ENCODE results near the gene INPP4B. TPM values are rescaled to one million over a fixed set of nuclear protein-coding genes. Genes with fewer than 3 reads are reported as not detected.

The INPP4B gene
- polyA plus RNA-seq, 5 donors, result 5.5 to 15.7 (median 11.7) TPM

DNA sequence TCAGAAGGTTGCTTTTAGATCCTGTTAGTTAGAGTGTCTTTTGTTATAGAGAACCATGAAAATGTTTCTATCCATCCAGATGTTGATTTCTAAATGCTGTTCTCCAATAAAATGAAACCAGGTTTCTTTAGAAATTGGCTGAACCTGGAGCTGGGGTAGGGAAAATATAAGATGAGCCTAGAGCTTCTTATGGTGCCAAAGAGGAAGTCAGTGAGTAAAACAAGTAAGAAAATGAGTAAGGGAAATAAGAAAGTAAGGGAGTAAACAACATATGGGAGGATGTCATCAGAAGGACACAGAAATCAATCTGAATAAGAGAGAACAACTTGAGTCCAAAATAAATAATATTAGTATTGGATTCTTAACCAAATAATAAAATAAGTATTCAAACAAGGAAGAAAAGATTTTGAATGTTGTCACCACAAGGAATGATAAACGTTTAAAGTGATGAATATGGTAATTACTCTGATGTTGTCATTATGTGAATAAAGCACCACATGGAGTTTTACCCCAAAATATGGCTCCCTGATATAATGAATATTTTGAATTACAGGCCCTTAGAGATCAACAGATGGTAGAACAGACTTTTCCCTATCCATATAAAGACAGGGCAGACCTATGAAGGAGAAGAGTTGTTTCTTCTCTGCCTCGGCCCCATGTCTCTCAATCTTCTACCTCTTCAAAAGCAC lies 703.6 kb downstream of the INPP4B start:
- no peak for DNase-seq

DNA sequence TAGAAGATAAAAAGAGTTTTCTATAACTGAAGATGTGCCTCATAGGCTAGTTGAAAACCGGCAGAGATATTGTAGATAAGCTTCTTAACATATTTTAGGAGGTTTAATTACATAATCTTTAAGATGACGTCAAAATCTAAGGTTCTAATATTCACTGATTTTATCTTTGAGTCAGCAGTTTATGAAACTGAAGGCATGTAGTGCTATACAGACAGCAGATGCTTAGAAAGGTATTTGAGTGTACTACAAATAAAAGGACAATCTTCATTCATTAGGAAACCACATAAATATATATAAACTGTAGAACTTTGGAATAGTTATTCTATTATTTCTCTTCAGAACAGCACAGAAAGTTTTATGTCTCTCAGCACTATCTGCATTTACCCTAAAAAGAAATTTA lies 704.9 kb downstream of the INPP4B start:
- no peak for DNase-seq

DNA sequence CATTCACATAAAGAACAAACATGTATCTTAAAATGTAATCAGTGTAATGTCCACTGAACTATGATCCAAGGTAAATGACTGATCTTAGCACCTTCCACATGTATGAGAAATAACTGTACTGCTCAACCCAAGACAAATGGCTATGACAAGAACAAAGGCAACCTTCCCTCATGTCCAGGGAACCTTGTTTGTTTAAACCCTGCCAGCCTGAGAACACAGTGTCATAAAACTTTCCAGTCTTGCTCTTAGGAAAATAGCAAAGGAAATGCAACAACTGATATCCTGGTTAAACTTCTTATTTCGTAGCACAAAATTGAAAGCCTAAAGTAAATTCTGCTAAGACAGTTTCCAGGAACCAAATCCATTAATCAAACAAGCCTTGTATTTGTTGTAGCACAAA lies 715.4 kb downstream of the INPP4B start:
- no peak for DNase-seq

DNA sequence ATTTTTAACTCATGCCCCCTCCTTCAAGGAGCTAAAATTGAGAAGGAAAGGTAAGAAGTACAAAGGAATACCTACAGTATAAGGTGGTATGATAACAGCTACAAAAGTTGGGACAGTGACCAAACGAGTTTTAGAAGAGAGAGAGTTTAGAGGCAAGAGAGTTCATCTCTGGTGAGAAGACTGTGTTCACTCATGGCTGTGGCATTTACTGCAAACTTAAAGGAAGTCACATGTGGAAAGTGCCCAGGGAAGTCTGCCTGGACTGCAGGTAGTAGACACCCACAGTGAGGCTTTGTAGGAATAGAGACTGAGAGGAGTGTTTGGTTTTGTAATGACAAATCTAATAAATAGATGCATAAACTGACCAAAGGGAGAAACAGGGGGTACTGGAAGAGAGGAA lies 716.2 kb downstream of the INPP4B start:
- DNase-seq, result no peak

DNA sequence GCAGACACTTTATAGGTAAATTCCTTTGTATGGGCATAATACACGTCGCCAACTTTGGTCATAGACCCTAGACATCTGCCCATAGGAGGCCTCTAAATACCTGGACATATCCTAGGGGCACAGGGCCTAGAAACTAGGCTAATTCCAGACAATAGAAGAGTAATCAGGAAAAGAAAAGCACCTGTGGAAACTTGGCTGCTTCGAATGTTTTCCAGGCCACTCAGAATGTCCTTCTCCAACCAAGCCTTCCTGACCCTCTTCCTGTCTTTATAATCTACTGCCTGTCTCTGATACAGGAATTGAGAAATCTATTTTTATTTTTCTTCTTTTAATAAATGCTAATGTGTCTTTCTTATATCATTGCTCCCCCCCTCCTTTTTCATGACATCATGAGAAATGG lies 716.6 kb downstream of the INPP4B start:
- no peak for DNase-seq

DNA sequence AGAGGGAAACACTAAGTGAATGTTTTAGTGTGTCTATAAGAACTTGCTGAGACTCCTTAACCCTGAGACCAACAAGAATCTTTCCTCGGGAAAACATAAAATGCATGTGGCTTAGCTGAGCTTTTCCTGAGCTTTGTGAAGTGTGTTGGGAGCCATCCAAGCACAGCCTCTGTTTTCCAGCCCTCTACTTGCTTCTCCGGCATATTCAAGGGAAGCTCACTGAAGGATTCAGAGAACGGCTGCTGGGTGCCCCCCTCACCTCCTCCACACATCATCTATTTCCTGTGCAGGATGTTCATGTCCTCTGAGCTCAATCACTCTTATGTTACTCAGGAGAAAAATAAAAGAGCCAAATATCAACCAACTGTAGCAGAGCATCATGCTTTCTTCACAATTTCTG lies 717.6 kb downstream of the INPP4B start:
- DNase-seq, result peak; percentile 45 to 59

DNA sequence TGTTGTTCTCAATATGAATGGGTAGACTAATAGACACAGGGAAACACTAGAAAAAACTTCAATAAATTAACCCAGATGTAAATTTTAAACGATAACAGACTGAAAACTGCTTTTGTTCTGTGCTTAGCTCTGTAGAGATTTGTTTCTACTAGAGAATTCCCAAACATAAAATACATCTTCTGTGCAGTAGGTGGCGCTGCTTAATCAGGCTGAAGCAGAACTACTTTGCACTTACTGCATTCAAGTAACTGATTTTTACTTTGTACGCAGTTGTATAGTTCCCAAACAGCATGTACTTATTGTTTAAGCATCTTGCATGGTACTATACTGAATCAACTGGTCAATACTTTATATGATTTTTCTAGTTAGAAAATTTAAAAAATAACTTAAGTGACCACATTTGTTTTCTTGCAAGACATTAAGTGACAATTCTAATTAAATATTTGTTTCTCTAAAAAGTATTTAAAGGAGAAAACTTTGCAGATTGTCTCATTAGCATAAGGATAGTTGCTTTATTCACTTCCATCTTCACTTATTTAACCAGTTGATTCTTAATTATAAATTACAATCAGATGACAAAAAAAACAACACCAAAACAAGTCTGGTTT lies 719.1 kb downstream of the INPP4B start:
- DNase-seq, result peak; percentile 43 to 69

DNA sequence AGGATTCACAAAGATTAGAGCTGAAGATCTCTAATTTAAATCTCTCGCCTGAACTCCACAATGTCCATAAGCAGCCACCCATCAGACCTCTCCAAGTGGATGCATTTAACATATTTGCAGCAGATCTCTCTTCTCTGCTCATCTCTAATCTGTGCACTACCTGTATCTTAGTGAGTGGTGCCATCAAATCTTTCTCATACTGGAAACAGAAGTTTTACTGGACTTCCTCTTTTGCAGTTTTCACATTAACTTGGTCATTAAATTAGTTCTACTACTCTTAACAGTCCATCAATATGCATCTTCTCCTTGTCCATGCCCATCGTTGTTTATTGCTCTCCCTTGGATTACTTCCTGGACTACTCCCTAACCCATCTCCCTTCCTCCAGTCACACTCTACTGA lies 721.2 kb downstream of the INPP4B start:
- no peak for DNase-seq

DNA sequence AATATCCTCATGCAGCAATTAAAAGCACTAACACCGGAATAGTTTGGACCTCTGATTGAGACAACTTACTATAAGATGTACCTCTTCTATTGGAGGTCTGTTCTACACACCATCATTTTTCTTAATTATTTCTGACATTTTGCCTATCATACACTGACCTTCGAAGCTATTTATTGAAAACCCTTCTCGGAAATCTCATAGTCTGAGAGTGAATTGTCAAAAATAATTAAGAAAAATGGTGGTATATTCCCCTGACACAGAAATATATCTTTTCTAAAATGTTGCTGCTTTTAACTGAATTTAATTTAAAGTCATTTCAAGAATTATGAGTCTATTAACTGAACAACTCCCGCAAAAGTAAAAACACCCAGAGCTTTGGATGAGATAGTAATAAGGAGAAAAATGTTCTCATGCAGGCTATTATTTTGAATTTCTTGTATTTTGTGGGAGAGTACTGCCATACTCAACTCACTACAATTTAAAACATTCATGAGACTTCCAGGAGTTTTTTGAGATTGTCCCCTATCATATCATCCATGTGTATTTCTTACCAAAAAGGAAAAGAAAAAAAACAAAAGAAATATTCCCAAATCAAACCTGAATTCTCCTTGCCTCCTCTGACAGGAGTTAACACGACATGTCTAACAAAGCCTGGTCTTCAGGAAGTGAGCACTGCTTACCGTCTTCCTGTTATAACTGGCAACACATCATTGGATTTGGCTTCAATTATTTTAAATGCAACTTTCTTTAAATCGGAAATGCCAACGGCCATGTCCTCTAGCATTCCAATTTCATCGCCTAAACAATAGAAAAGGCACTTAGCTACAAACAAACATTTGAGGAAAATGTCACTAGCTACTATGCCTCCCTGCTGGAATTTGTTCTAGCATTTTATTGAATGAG lies 724.4 kb downstream of the INPP4B start:
- no peak for DNase-seq

DNA sequence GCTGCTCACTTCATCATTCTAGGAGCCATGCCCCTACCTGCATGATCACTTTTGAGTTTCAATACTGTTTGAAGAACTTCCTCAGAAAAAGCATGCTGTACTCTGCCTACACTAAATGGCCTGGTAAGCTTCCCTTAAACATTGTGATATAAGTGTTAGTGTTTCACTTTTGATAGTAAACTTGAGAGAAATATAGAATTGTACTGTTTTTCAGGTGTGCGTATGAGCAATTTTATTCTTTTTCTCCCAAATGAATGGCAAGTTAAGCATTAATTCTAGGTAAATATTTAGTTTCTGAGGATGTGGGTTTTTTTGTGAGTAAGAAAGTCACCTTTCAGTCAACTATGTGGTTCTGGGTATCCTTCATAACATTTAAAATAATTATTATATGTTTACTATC lies 725.2 kb downstream of the INPP4B start:
- DNase-seq, result no peak

DNA sequence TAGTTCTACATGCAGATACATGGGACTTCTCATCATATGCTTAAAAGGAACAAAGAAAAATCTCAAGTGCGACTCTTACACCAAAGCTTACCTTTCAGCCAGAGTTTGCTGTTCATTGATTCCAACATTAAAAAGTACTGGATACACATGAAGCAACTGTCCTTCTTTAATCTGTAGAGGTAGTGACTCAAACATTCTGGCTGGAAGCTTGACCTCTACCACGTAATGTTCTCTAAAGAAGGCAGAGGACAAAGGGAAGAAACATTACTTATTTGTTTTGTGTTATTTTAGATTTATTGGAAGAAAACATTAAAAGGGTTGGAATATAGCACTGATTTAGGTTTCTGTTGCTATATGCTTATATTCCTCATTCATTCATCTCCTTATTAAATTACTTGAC lies 733.6 kb downstream of the INPP4B start:
- no peak for DNase-seq

DNA sequence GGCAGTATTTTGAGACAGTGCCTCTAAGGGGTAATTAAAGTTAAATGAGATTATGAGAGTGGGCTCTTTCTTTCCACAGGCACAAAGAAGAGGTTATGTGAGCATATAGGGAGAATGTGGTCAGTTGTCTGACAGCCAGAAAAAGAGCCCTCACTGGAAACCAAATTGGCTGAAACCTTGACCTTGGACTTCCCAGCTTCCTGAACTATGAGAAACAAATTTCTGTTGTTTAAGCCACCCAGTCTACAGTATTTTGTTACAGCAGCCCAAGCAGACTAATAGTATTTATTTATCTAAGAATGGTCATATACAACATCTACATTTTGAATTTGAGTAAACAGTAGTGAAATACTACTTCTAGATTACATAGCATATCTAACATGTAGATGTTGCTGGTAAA lies 736.0 kb downstream of the INPP4B start:
- DNase-seq, result no peak

DNA sequence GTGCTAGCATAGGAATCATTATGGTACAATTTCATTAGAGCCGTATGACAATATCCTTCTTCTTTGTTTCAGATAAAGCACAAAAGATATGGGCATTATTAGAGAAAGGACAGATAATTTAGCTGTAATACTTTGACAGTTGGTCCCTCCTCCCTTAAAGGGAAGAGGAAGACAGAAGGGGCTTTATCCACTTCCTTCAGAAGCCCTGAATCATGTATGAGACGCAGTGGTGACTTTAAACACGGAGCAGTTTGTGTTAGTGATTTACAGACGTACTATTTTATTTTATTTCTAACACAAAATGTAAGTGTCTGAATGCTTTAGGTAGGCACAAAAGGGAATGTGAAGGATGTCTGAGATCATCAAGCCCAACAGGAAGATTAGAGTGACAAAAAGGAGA lies 742.1 kb downstream of the INPP4B start:
- DNase-seq, result no peak

DNA sequence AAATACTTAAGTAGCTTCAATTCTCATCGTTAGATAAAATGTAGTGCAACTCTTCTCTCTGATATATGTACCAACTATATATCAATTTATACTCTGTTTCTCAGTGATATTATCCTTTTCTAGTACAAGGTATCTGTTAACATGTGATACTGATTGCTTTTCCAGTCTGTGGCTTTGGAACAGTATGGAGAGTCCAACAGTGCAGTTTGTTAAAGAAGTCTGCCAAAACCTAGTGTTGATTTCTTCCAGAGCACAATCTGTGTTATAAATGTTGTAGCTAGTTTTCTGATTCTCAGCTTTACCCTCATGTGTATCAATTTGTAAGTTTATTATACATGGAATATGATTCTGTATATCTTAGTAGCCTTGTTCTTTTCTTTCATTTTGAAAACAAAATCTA lies 744.7 kb downstream of the INPP4B start:
- DNase-seq, result no peak

DNA sequence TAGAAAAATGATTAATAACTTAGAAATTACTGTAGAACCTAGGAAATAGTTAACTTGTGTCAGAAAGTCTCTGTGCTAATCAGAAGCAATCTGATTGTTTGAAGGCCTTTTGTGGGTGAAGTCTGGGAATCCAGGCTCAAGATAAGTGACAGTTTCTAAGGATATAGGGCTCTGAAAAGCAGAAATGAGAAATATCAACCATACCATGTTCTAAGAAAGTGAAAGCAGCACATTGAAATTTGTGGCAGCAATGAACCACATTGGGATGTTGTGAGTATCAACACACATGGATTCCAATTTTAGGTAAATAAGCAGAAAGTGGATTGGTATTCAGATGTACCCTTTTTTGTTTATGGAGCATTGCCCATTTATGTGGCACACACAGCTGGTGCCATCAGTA lies 745.2 kb downstream of the INPP4B start:
- no peak for DNase-seq

DNA sequence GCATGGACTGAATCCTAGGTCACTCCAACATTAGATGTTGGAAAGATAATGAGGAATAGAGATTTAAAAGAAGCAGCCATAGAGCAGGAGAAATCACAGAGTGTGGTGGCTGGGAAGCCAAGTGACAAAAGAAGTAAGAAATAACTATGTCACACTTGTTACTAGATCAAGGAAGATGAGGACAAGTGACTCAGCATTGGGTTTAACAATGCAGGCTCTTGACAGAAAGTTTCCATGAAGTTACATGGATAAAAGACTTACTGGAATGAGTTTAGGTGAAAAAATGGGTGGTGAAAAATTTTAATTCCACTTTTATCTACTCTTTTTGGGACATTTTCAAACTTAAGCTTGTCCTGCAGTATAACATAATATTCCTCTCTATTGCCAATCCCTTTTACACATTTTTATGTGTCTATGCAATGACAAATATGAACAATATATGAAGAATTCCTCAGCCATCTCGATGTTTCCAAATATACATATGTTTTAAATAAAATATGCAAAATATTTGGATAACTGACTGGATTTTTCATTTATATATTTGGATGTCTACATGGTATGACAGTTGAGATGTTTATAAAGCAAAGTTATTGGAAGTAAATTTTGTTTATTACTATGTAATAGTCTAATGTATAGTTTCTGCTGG lies 747.1 kb downstream of the INPP4B start:
- DNase-seq, result no peak

DNA sequence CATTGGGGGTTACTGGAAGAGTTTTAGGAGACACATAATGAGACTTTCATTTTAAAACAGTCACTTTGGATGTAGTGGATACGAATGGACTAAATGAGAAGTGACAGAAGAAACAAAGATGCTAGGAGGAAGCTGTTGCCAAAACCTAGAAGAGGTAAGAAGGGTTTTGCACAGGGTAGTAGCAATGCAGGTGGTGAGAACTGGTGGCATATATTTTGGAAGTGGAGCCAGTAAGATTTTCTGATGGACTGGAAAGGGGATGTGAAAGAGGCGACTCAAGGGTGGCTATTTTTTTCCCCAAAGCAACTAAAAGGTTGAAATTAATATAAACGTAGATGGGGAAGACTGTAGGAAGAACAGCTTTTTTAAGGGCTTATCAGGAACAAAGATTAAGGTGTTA lies 747.7 kb downstream of the INPP4B start:
- no peak for DNase-seq

DNA sequence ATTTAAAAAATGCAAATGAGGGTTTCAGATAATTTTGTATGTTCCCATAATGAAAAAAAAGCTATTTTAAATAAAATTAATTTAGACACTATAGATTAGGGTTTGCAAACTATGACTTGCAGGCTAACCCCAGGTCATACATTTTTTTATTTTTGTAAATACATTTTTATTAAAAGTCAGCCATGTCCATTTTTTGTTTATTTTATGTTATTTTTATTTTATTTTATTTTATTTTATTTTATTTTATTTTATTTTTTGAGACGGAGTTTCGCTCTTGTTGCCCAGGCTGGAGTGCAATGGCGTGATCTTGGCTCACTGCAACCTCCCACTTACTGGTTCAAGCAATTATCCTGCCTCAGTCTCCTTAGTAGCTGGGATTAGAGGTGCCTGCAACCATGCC lies 749.1 kb downstream of the INPP4B start:
- no peak for DNase-seq

DNA sequence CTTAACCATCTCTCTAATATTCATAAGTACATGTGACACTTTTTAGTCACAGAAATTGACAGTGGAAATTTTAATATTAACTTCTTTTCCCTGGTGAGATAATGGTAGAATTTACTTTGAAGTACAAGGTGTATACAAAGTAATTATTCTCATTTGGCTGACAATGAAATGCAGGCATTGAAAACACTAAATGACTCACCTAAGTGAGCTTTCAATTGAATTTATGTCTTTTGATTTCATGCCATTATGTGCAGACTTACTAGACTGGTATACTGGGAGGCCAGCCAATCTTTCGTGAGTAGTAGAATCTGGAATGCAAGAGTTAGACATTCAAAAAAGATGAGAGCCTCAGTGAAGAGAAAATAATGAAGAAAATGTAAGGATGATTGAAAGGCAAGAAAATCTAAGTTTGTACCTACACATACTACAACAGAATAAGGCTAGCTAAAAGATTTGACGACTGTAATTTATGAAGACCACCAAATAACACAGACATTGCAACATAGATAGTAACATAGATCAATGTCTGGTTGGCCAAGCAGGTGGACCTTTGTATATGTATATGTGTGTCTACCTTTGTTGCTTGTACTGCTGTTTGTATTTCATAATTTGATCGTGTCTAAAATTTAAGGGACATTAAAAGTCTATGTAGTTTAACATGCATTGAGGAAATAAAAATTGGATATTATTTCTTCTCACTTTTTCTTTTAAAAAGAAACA lies 750.1 kb downstream of the INPP4B start:
- DNase-seq, result no peak

DNA sequence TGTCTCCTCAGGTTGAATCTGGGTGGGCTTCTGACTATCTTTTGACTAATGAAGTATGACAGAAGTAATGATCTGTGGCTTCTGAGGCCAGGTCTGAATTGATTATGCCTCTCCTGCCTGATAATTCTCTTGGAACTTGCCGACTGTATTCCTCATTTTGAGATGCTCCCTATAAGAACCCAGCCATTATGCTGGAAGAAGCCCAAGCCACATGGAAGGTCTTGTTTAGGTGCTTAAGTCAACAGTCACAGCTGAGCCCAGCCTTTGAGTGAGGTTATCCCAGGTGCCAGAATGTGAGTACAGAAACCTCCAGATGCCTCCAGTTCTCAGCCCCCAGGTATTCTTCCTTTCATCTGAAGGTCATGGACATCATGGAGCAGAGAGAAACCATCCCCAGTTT lies 753.2 kb downstream of the INPP4B start:
- no peak for DNase-seq

DNA sequence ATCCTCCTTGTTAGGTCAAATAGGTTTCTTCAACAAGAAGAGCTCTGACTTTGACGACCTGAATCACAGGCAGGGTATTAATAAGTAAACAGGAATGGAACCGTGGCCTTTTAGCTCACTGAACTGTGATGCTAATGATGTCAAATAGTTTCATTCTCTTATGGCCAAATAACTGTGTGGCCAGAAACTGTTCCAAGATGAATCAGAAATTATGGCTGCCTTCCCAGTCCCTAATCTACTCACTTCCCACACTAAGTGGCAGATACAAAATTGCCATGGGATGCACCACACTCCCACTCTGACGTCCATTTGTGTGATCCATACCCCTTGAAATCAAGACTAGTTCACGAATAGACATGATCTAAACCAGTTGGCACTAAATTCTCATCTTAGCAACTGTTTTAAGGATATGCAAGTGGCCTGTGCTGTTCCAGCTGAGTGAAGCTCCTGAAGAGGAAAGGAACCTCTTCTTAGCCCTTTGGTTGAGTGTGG lies 754.4 kb downstream of the INPP4B start:
- no peak for DNase-seq

DNA sequence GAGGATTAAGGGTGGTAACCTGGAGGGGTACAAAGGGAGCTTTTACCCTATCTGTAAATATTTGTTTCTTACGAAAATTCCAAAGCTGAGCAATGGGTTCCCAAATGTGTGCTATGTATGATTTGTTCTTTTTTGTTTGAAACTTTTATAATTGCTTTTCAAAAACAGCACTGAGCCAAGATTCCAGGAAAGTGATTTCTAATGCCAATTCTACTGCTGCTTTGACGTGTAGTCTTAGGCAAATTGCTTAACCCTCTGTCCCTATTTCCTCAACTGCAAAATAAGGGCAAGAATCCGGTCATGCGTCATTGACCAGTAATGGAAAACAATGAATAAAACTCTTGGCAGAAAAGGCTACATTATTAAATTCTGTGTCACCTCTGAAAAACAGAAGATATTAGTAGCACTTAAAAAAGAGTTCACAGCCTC lies 755.0 kb downstream of the INPP4B start:
- peak in 1 of 2 donors; percentile 23 for DNase-seq

All from right lung (tissue), 5 donors.